ENCODE measurements around the gene ADAMTS16. TPM values are rescaled to one million over a fixed set of nuclear protein-coding genes. Genes with fewer than 3 reads are reported as not detected.

ADAMTS16 gene
- total RNA-seq, 1 experiment from 2014 or later, result 0.11 TPM

DNA sequence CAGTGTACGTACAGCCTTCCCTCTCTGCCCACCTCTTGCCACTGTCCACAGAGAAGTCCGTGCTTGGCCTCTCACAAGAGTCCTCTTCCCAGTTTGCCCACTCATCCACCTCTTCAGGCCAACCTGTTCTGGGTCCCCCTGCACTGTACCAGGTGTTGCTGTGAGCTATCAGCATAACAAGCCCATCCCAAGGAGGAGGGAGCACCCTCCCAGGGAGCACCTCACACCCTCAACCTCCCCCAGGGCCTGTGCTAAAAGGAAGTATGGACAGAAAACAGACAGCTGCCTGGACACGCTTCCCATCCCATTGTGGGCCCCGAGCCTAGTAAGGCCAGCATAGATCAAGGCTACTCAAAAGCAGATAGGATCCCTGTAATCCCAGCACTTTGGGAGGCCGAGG lies 168.2 kb downstream of the ADAMTS16 start:
- POLR2A ChIA-PET, result no interaction called here
- Histone ChIP-seq H3K27me3 (replicated peaks; ENCODE audit: control insufficient read depth, insufficient read depth, low read length) (no peaks in the 10 kb centered on the region), H3K9me3 (no peaks in the 10 kb centered on the region), H3K4me3 (ENCODE audit: low read depth, low read length) (no peak overlapping the region), H3K4me1 (peaks cover 10% of the 10 kb centered on the region), H3K36me3 (ENCODE audit: control insufficient read depth, insufficient read depth, low read length) (no peaks in the 10 kb centered on the region)
- Mint-ChIP-seq H3K4me1 (ENCODE audit: low read depth, unreplicated experiment) (peaks cover 13% of the 10 kb centered on the region), H3K9me3 (ENCODE audit: unreplicated experiment) (peaks cover 20% of the 10 kb centered on the region), H3K4me3 (ENCODE audit: unreplicated experiment) (no peak overlapping the region), H3K27ac (ENCODE audit: unreplicated experiment) (no peak overlapping the region), H3K36me3 (ENCODE audit: insufficient read depth, unreplicated experiment) (peaks cover 7% of the 10 kb centered on the region), H3K27me3 (ENCODE audit: insufficient read depth, unreplicated experiment) (no peaks in the 10 kb centered on the region)
- no peak for DNase-seq
- intact Hi-C loops (cut with micrococcal nuclease; ENCODE audit: unreplicated experiment), result no loop called here
- BruUV-seq (replicated peaks), result no TSS peak
- TF ChIP-seq, protein P1, sequence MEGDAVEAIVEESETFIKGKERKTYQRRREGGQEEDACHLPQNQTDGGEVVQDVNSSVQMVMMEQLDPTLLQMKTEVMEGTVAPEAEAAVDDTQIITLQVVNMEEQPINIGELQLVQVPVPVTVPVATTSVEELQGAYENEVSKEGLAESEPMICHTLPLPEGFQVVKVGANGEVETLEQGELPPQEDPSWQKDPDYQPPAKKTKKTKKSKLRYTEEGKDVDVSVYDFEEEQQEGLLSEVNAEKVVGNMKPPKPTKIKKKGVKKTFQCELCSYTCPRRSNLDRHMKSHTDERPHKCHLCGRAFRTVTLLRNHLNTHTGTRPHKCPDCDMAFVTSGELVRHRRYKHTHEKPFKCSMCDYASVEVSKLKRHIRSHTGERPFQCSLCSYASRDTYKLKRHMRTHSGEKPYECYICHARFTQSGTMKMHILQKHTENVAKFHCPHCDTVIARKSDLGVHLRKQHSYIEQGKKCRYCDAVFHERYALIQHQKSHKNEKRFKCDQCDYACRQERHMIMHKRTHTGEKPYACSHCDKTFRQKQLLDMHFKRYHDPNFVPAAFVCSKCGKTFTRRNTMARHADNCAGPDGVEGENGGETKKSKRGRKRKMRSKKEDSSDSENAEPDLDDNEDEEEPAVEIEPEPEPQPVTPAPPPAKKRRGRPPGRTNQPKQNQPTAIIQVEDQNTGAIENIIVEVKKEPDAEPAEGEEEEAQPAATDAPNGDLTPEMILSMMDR (IDR thresholded peaks at IDR 0.05; ENCODE audit: insufficient read depth in 1 of 2, low read depth in 1 of 2, low read length in 1 of 2, severe bottlenecking in 1 of 2, unreplicated experiment in 1 of 2), result no peak
- CTCF ChIA-PET, result no interaction called here

DNA sequence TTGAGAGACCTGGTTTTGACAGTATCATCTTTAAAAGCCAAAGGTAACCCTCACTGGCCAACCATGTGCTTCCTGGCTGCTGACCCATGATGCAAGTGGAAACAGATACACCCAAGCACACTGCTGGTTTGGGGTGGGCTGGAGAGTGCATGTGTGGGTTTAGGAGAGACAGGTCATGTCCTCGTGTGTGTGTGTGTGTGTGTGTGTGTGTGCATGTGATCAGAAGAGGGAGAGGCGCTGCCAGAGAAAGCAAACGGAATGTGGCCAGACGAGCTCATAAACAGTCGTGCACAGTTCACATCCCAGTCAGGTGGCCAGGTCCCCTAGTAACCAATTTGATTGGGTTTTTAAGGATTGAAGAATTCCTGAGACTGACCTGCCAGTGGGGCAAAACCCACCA lies 169.5 kb downstream of the ADAMTS16 start:
- Mint-ChIP-seq H3K27me3 (ENCODE audit: insufficient read depth, unreplicated experiment) (no peaks in the 10 kb centered on the region), H3K27ac (ENCODE audit: unreplicated experiment) (peak overlapping the region; percentile 37), H3K4me1 (ENCODE audit: low read depth, unreplicated experiment) (peaks cover 13% of the 10 kb centered on the region), H3K36me3 (ENCODE audit: insufficient read depth, unreplicated experiment) (peaks cover 7% of the 10 kb centered on the region), H3K4me3 (ENCODE audit: unreplicated experiment) (no peak overlapping the region), H3K9me3 (ENCODE audit: unreplicated experiment) (peaks cover 12% of the 10 kb centered on the region)
- TF ChIP-seq, protein P1 (IDR thresholded peaks at IDR 0.05; ENCODE audit: insufficient read depth in 1 of 2, low read depth in 1 of 2, low read length in 1 of 2, severe bottlenecking in 1 of 2, unreplicated experiment in 1 of 2), result no peak
- intact Hi-C loops (cut with micrococcal nuclease; ENCODE audit: unreplicated experiment), result no loop called here
- no peak overlapping the region for H3K4me3 ChIP-seq (ENCODE audit: low read depth, low read length)
- H3K9me3 ChIP-seq, result no peaks in the 10 kb centered on the region
- BruUV-seq (replicated peaks), result no TSS peak
- ChIA-PET POLR2A (no interaction called here), CTCF (no interaction called here)
- H3K27me3 ChIP-seq (replicated peaks; ENCODE audit: control insufficient read depth, insufficient read depth, low read length), result no peaks in the 10 kb centered on the region
- H3K36me3 ChIP-seq (ENCODE audit: control insufficient read depth, insufficient read depth, low read length), result no peaks in the 10 kb centered on the region
- peak; percentile 35 to 61 for DNase-seq
- H3K4me1 ChIP-seq, result peaks cover 10% of the 10 kb centered on the region

DNA sequence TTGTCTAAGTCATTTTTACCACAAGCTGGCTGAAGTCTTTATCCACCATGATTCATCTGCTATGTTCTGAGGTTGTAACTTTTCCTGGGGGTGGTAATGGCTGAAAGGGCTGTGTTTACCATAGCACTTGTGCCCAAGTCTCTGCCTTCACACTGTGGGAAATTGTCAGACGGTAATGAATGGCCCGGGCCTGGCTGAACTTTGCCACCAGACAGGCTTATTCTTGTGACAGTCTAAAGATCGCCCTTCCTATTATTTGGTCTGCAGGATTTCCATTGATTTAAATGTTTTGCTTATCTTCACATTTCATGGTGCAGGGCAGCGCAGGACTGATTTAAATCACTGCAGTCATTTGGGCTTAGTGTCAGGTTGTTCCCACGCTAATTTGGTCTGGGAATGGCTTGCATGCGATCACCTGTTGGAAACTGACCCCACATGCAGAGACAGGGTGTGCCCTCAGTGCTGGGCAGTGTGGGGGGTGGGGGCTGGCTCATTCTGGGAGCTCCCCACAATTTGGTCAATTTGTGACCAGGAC lies 173.0 kb downstream of the ADAMTS16 start:
- H3K4me1 ChIP-seq, result peaks cover 10% of the 10 kb centered on the region
- H3K4me3 ChIP-seq (ENCODE audit: low read depth, low read length), result no peak overlapping the region
- Mint-ChIP-seq H3K27me3 (ENCODE audit: insufficient read depth, unreplicated experiment) (no peaks in the 10 kb centered on the region), H3K36me3 (ENCODE audit: insufficient read depth, unreplicated experiment) (no peaks in the 10 kb centered on the region), H3K4me3 (ENCODE audit: unreplicated experiment) (no peak overlapping the region), H3K4me1 (ENCODE audit: low read depth, unreplicated experiment) (peaks cover 13% of the 10 kb centered on the region), H3K27ac (ENCODE audit: unreplicated experiment) (no peak overlapping the region), H3K9me3 (ENCODE audit: unreplicated experiment) (no peaks in the 10 kb centered on the region)
- no peaks in the 10 kb centered on the region for H3K9me3 ChIP-seq
- ChIA-PET CTCF (no interaction called here), POLR2A (no interaction called here)
- intact Hi-C loops (cut with micrococcal nuclease; ENCODE audit: unreplicated experiment), result no loop called here
- H3K27me3 ChIP-seq (replicated peaks; ENCODE audit: control insufficient read depth, insufficient read depth, low read length), result no peaks in the 10 kb centered on the region
- TF ChIP-seq, protein P1 (IDR thresholded peaks at IDR 0.05; ENCODE audit: insufficient read depth in 1 of 2, low read depth in 1 of 2, low read length in 1 of 2, severe bottlenecking in 1 of 2, unreplicated experiment in 1 of 2), result no peak
- H3K36me3 ChIP-seq (ENCODE audit: control insufficient read depth, insufficient read depth, low read length), result no peaks in the 10 kb centered on the region
- no peak for DNase-seq
- no TSS peak for BruUV-seq (replicated peaks)

Measured in Caco-2 (cell line).